H1 (cell line): ENCODE measurements around the gene MLYCD. TPM values are rescaled to one million over a fixed set of nuclear protein-coding genes. Genes with fewer than 3 reads are reported as not detected.
"Not testable (repeated sequence)": the region's sequence is repeated elsewhere in the genome, so short reads cannot be mapped to it uniquely, and the experiment has no call there.

Experiments used
- CTCF ChIA-PET: fragments of 300-600 bp; sonication (Branson Sonifier 250); formaldehyde crosslinking; loops from one replicate; lab custom pipeline; 2021; ENCODE audit not compliant: partially characterized antibody; lab: Charles Lee
- POLR2A ChIA-PET: fragments of 300-600 bp; sonication (Branson Sonifier 250); formaldehyde crosslinking; loops from one replicate; lab custom pipeline; 2021; ENCODE audit warnings: inconsistent platforms; ENCODE audit not compliant: partially characterized antibody; lab: Charles Lee
- DNase-seq, 2 experiments: peaks; one replicate each; pipeline versions ENCODE4 v3.0.0 to v3.0.0-alpha.2; 2010 to 2022; ENCODE audit warnings: low spot score in 2 of 2, low read depth in 1 of 2, mixed read lengths in 1 of 2
- FAIRE-seq: peaks from 2 replicates; lab custom pipeline; 2011; peaks lifted over from hg19 to GRCh38; lab: Jason Lieb, UNC
- H2AFZ ChIP-seq: 2 replicates; pipeline ENCODE4 v1.8.1; 2012; ENCODE audit warnings: low read length, inconsistent platforms
- H2AK5ac ChIP-seq: 2 replicates; pipeline ENCODE4 v1.6.1; 2013; ENCODE audit warnings: low read depth, low read length
- H2BK120ac ChIP-seq: replicated peaks from 2 replicates; pipeline ENCODE3; 2013; ENCODE audit warnings: low read depth, low read length, inconsistent platforms
- H2BK12ac ChIP-seq: 2 replicates; pipeline ENCODE4 v1.6.1; 2013; ENCODE audit warnings: low read depth, low read length
- H2BK15ac ChIP-seq: 2 replicates; pipeline ENCODE4 v1.6.1; 2013; ENCODE audit warnings: low read length
- H2BK20ac ChIP-seq: 2 replicates; pipeline ENCODE4 v1.6.1; 2013; ENCODE audit warnings: low read length
- H2BK5ac ChIP-seq: 2 replicates; pipeline ENCODE4 v1.6.1; 2013; ENCODE audit warnings: low read depth, low read length
- H3K14ac ChIP-seq: 2 replicates; pipeline ENCODE4 v1.6.1; 2013; ENCODE audit warnings: inconsistent platforms; ENCODE audit not compliant: insufficient read length
- H3K18ac ChIP-seq: 2 replicates; pipeline ENCODE4 v1.6.1; 2013; ENCODE audit warnings: low read length; ENCODE audit errors: extremely low read depth
- H3K23ac ChIP-seq: 2 replicates; pipeline ENCODE4 v1.6.1; 2013; ENCODE audit warnings: inconsistent platforms; ENCODE audit not compliant: insufficient read length
- H3K23me2 ChIP-seq: 2 replicates; pipeline ENCODE4 v1.6.1; 2013; ENCODE audit warnings: low read depth, low read length
- H3K27ac ChIP-seq: 2 replicates; pipeline ENCODE4 v1.6.1; 2011; ENCODE audit warnings: low read depth, low read length, inconsistent platforms
- H3K27me3 ChIP-seq, 4 experiments: replicated peaks in 1 of 4; 1 replicate in 1 of 4; 2 replicates in 3 of 4; pipeline versions ENCODE4 v1.6.1 to v1.8.1; 2011 to 2013; ENCODE audit warnings: low read length in 3 of 4, mild to moderate bottlenecking in 3 of 4, inconsistent platforms in 2 of 4, mixed read lengths in 2 of 4, moderate library complexity in 1 of 4; ENCODE audit not compliant: control insufficient read depth in 3 of 4, insufficient read depth in 3 of 4; ENCODE audit errors: extremely low read depth in 1 of 4
- H3K36me3 ChIP-seq, 4 experiments: 2 replicates each; pipeline versions ENCODE4 v1.6.1 to v1.8.1; 2011 to 2013; ENCODE audit warnings: mild to moderate bottlenecking in 4 of 4, low read length in 3 of 4, moderate library complexity in 2 of 4, control low read depth in 1 of 4, inconsistent platforms in 1 of 4; ENCODE audit not compliant: insufficient read depth in 4 of 4, control insufficient read depth in 2 of 4
- H3K4ac ChIP-seq: replicated peaks from 2 replicates; pipeline ENCODE3; 2013; ENCODE audit warnings: low read length, low read depth, mixed read lengths, inconsistent platforms; ENCODE audit not compliant: insufficient read length
- H3K4me1 ChIP-seq, 4 experiments: replicated peaks in 1 of 4; 1 replicate in 1 of 4; 2 replicates in 3 of 4; pipeline versions ENCODE4 v1.6.1 to v1.8.1; 2011 to 2013; ENCODE audit warnings: low read length in 3 of 4, inconsistent platforms in 2 of 4, mixed read lengths in 1 of 4; ENCODE audit not compliant: insufficient read depth in 4 of 4, control insufficient read depth in 3 of 4
- H3K4me2 ChIP-seq, 2 experiments: 2 replicates each; pipeline versions ENCODE4 v1.6.1 to v1.8.1; 2011 to 2013; ENCODE audit warnings: low read depth in 2 of 2, low read length in 2 of 2, control low read depth in 1 of 2, inconsistent platforms in 1 of 2, mild to moderate bottlenecking in 1 of 2; ENCODE audit not compliant: insufficient read depth in 1 of 2
- H3K4me3 ChIP-seq, 4 experiments: fragments of 200-600, 300-600 bp in 1 of 4; sonication (generic), shearing (Covaris generic), sonication (Bioruptor Twin) in 1 of 4; 2 replicates each; pipeline versions ENCODE4 v1.5.1 to v1.8.1; 2011 to 2016; ENCODE audit warnings: low read length in 4 of 4, low read depth in 3 of 4, control low read depth in 2 of 4, inconsistent platforms in 2 of 4, mild to moderate bottlenecking in 2 of 4, mixed read lengths in 1 of 4, moderate library complexity in 1 of 4; ENCODE audit not compliant: insufficient read depth in 2 of 4; ENCODE audit errors: extremely low read depth in 1 of 4
- H3K56ac ChIP-seq: replicated peaks from 2 replicates; pipeline ENCODE3; 2013; ENCODE audit warnings: low read depth, mild to moderate bottlenecking, mixed read lengths, low read length, inconsistent platforms; ENCODE audit not compliant: insufficient read length
- H3K79me1 ChIP-seq: 2 replicates; pipeline ENCODE4 v1.6.1; 2013; ENCODE audit warnings: low read depth, low read length, control low read depth
- H3K79me2 ChIP-seq, 2 experiments: 2 replicates each; pipeline versions ENCODE4 v1.6.1 to v1.8.1; 2012 to 2013; ENCODE audit warnings: low read length in 2 of 2, mild to moderate bottlenecking in 2 of 2, inconsistent platforms in 1 of 2; ENCODE audit not compliant: insufficient read depth in 2 of 2, control insufficient read depth in 1 of 2
- H3K9ac ChIP-seq, 4 experiments: replicated peaks in 1 of 4; 1 replicate in 1 of 4; 2 replicates in 3 of 4; pipeline versions ENCODE4 v1.6.1 to v1.8.1; 2011 to 2013; ENCODE audit warnings: low read depth in 3 of 4, low read length in 3 of 4, control low read depth in 2 of 4, mild to moderate bottlenecking in 2 of 4, moderate library complexity in 2 of 4, inconsistent platforms in 1 of 4; ENCODE audit errors: extremely low read depth in 1 of 4
- H3K9me3 ChIP-seq, 2 experiments: 2 replicates each; pipeline versions ENCODE4 v1.6.1 to v1.8.1; 2012 to 2013; ENCODE audit warnings: mild to moderate bottlenecking in 2 of 2, moderate library complexity in 2 of 2, control low read depth in 1 of 2, inconsistent platforms in 1 of 2, low read depth in 1 of 2, low read length in 1 of 2, mixed read lengths in 1 of 2; ENCODE audit not compliant: insufficient read depth in 2 of 2
- H4K20me1 ChIP-seq, 2 experiments: replicated peaks in 1 of 2; 2 replicates each; pipeline versions ENCODE3 to v1.8.1; 2011 to 2013; ENCODE audit warnings: inconsistent platforms in 2 of 2, low read length in 2 of 2, mild to moderate bottlenecking in 1 of 2; ENCODE audit not compliant: insufficient read depth in 2 of 2, control insufficient read depth in 1 of 2
- H4K5ac ChIP-seq: 2 replicates; pipeline ENCODE4 v1.6.1; 2013; ENCODE audit warnings: low read length, low read depth, mixed read lengths, inconsistent platforms; ENCODE audit not compliant: insufficient read length
- H4K8ac ChIP-seq: 2 replicates; pipeline ENCODE4 v1.8.0; 2013; ENCODE audit warnings: mild to moderate bottlenecking, moderate library complexity, low read length, inconsistent platforms; ENCODE audit not compliant: insufficient read depth; ENCODE audit errors: extremely low read depth
- H4K91ac ChIP-seq: replicated peaks from 2 replicates; pipeline ENCODE3; 2013; ENCODE audit warnings: low read length, mixed read lengths, inconsistent platforms; ENCODE audit not compliant: insufficient read length
- WGBS, 2 experiments: shearing (Covaris generic) in 1 of 2; methylation state at CpG; one replicate each; pipeline versions ENCODE4 v1.1.6 to v1.1.7; 2013 to 2015; ENCODE audit warnings: low lambda C conversion rate in 2 of 2, mixed read lengths in 2 of 2, inconsistent platforms in 1 of 2, low coverage in 1 of 2, missing lambda C conversion rate in 1 of 2; ENCODE audit not compliant: insufficient replicate concordance in 2 of 2, insufficient coverage in 1 of 2, insufficient read length in 1 of 2; ENCODE audit errors: extremely low coverage in 1 of 2, missing lambda C conversion rate in 1 of 2; 5-methylcytosine and 5-hydroxymethylcytosine counted together
- polyA plus RNA-seq, 7 experiments: library from polyadenylated mRNA; depleted of rRNA in 3 of 7; stranded (reverse) in 5 of 7; unstranded in 2 of 7; fragments of >200 nt in 5 of 7; fragments of 200-250 nt in 2 of 7; gene quantifications; 1 replicate in 5 of 7; 2 replicates in 1 of 7; 4 replicates in 1 of 7; pipeline versions ENCODE4 v1.2.1 to v1.2.3, GENCODE V29; 2011 to 2013; ENCODE audit warnings: missing spikeins in 2 of 7, mixed read lengths in 2 of 7
- total RNA-seq: library from RNA; stranded (reverse); fragmentation: NEBNext Ultra II Directional; extraction: Animal tissue kit (Norgen Biotek cat#: 25700); gene quantifications from 2 replicates; pipeline ENCODE4 v1.2.1, GENCODE V29; 2021

The MLYCD gene
- total and polyA plus RNA-seq, 2 of the 8 experiments (the other 6 are each of a cell fraction or from before 2014, with no cell fraction given): 3.7 to 7.0 TPM

DNA sequence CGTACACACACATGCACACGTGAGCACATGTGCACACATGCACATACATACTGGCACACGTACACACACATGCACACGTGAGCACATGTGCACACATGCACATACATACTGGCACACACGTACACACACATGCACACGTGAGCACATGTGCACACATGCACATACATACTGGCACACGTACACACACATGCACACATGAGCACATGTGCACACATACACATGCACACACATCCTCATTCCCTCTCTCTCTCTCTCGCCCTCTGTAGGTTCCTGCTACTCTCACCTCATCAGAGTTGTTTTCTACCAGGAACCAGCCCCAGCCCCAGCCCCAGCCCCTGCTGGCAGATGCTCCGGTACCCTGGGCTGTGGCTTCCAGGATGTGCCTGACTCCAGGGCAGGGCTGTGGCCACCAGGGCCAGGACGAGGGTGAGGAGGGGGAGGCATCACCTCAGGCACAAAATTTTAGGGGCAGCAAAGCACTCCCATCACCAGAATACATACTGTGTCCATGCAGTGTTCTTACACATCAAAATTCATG is 52.0 kb downstream of the MLYCD start:
- H3K9ac ChIP-seq, H2BK12ac ChIP-seq, H3K18ac ChIP-seq, H4K8ac ChIP-seq, POLR2A ChIA-PET, H2BK120ac ChIP-seq, DNase-seq, H3K4me2 ChIP-seq, H3K79me1 ChIP-seq, H3K4ac ChIP-seq, H3K27ac ChIP-seq, H2BK5ac ChIP-seq, H3K9me3 ChIP-seq, H3K23ac ChIP-seq, H3K36me3 ChIP-seq, H3K79me2 ChIP-seq, H2AFZ ChIP-seq, H2BK20ac ChIP-seq, H3K23me2 ChIP-seq, H4K20me1 ChIP-seq, H2BK15ac ChIP-seq, H2AK5ac ChIP-seq, FAIRE-seq, H4K91ac ChIP-seq, H3K14ac ChIP-seq, H3K27me3 ChIP-seq, H3K4me3 ChIP-seq, H3K56ac ChIP-seq, CTCF ChIA-PET, H4K5ac ChIP-seq, H3K4me1 ChIP-seq: not testable (repeated sequence)
- WGBS, 2 experiments: 71% methylated on average over 9 of the region's 10 CpGs; no CpG with 5 or more reads in 1 of the 2 experiments
